Measurements from ENCODE around the gene SETBP1. TPM values are rescaled to one million over a fixed set of nuclear protein-coding genes. Genes with fewer than 3 reads are reported as not detected.

The SETBP1 gene
- total and polyA plus RNA-seq, 2 of the 4 experiments (the other 2 are of a cell fraction), result 0.19 to 0.36 TPM

- TF ChIP-seq POLR2A (IDR thresholded peaks at IDR 0.05; ENCODE audit: low read depth, low read length), result no peak
- TF ChIP-seq MAFK (IDR thresholded peaks at IDR 0.05; ENCODE audit: low read depth, low read length), result no peak
- no peak for TF ChIP-seq RCOR1 (IDR thresholded peaks at IDR 0.05; ENCODE audit: insufficient replicate concordance, low read length)
- TF ChIP-seq RAD21 (IDR thresholded peaks at IDR 0.05; ENCODE audit: low read length), result no peak
- TF ChIP-seq SMC3 (IDR thresholded peaks at IDR 0.05; ENCODE audit: low read depth, low read length), result no peak
- TF ChIP-seq USF2 (IDR thresholded peaks at IDR 0.05; ENCODE audit: low read depth, low read length), result no peak
- no peak for TF ChIP-seq ELK1 (IDR thresholded peaks at IDR 0.05; ENCODE audit: borderline replicate concordance, low read depth, low read length)
- TF ChIP-seq RFX5 (IDR thresholded peaks at IDR 0.05; ENCODE audit: low read depth, low read length), result no peak
- TF ChIP-seq MXI1 (IDR thresholded peaks at IDR 0.05; ENCODE audit: borderline replicate concordance, low read depth, low read length), result no peak
- no peak for TF ChIP-seq CHD1 (IDR thresholded peaks at IDR 0.05; ENCODE audit: low read depth, low read length)
- TF ChIP-seq BHLHE40 (IDR thresholded peaks at IDR 0.05; ENCODE audit: low read depth, low read length), result no peak
- TF ChIP-seq FOS (IDR thresholded peaks at IDR 0.05; ENCODE audit: low read depth, low read length), result no peak
- no peak for TF ChIP-seq CTCF (conservative IDR thresholded peaks at IDR 0.05; ENCODE audit: low read depth, low read length)
- no peak for TF ChIP-seq MAZ (IDR thresholded peaks at IDR 0.05; ENCODE audit: borderline replicate concordance, low read depth, low read length)
- no peak overlapping the region for H3K18ac ChIP-seq (ENCODE audit: low read depth, low read length)
- H3K4me3 ChIP-seq (ENCODE audit: insufficient read depth, low read depth, low read length), result no peak overlapping the region
- H2AK5ac ChIP-seq (ENCODE audit: low read depth, low read length), result no peak overlapping the region
- no peak overlapping the region for H4K8ac ChIP-seq (ENCODE audit: low read depth in 2 of 2, low read length in 2 of 2)
- no peak overlapping the region for H3K27ac ChIP-seq (ENCODE audit: insufficient read depth, low read length)
- no peak overlapping the region for H2BK5ac ChIP-seq (ENCODE audit: low read depth, low read length, poor library complexity, severe bottlenecking)
- H3K4ac ChIP-seq (ENCODE audit: low read depth, low read length), result no peak overlapping the region
- H4K5ac ChIP-seq (ENCODE audit: low read depth, low read length), result no peak overlapping the region
- 0 out of 2 replicates have a peak, but pooled peaks cover 5% of the 10 kb centered on the region for H3K9me1 ChIP-seq (ENCODE audit: insufficient read depth, low read length)
- no CpG with 5 or more reads among the region's 1 CpG for WGBS, 2 experiments (ENCODE audit: extremely low coverage in 2 of 2, insufficient read length in 1 of 2)
- no peak overlapping the region for H3K56ac ChIP-seq (ENCODE audit: extremely low read depth, insufficient read depth, low read length)
- no peak overlapping the region for H2BK120ac ChIP-seq (ENCODE audit: low read depth, low read length)
- no peaks in the 10 kb centered on the region for H3K36me3 ChIP-seq (ENCODE audit: control insufficient read depth, insufficient read depth, low read length)
- H2AK9ac ChIP-seq (replicated peaks; ENCODE audit: low read depth, low read length, poor library complexity), result no peak overlapping the region
- no peak overlapping the region for H2BK15ac ChIP-seq (ENCODE audit: low read depth, low read length)
- no peaks in the 10 kb centered on the region for H4K20me1 ChIP-seq (ENCODE audit: insufficient read depth, low read length)
- H2BK20ac ChIP-seq (ENCODE audit: low read depth, low read length), result no peak overlapping the region
- H2AFZ ChIP-seq (replicated peaks; ENCODE audit: low read length, poor library complexity), result no peak overlapping the region
- no peak overlapping the region for H4K91ac ChIP-seq (ENCODE audit: insufficient read depth, low read depth, low read length)
- in situ Hi-C loops (cut with MboI; ENCODE audit: low sequenced_read_pairs), result no loop called here
- no peak overlapping the region for H3K4me2 ChIP-seq (ENCODE audit: low read depth, low read length)
- no peak overlapping the region for H3K23ac ChIP-seq (ENCODE audit: low read depth, low read length)
- no peaks in the 10 kb centered on the region; the same call in 1 of the 2 replicates for H3K27me3 ChIP-seq (ENCODE audit: control insufficient read depth, insufficient read depth, low read length)
- ChIA-PET CTCF (no interaction called here), POLR2A (ENCODE audit: unreplicated experiment) (no interaction called here)
- H3K4me1 ChIP-seq (ENCODE audit: control insufficient read depth, insufficient read depth, low read length), result peaks cover 4% of the 10 kb centered on the region
- intact Hi-C loops (cut with micrococcal nuclease), result no loop called here
- BruUV-seq (replicated peaks), result no TSS peak
- no peak overlapping the region for H3K14ac ChIP-seq (replicated peaks; ENCODE audit: low read depth, low read length)
- no peaks in the 10 kb centered on the region for H3K79me1 ChIP-seq (ENCODE audit: low read depth in 1 of 2, low read length in 2 of 2)
- dilution Hi-C loops (cut with HindIII; ENCODE audit: low sequenced_read_pairs, unreplicated experiment), result no loop called here
- no peak overlapping the region for H3K9ac ChIP-seq (ENCODE audit: low read depth, low read length)
- H3K9me3 ChIP-seq (ENCODE audit: control insufficient read depth, insufficient read depth, low read length), result no peaks in the 10 kb centered on the region
- ATAC-seq (ENCODE audit: low read depth), result no peak
- no peak for DNase-seq
Observed at GRCh38 chr18:44724105-44724778, 43.6 kb downstream of the SETBP1 start.

Data from IMR-90 (cell line).